Measurements from ENCODE around the gene CHN2.

GRCh38 chr7:29290829-29291228 lies 96.3 kb downstream of the CHN2 start:
- TF ChIP-seq CTCF (IDR thresholded peaks at IDR 0.05) (no peak), ZFX (IDR thresholded peaks at IDR 0.05; ENCODE audit: borderline replicate concordance) (no peak)

Data from 22Rv1 (cell line).